Bronchial epithelial cell (primary cell): ENCODE measurements around the gene ALG14. TPM values are rescaled to one million over a fixed set of nuclear protein-coding genes. Genes with fewer than 3 reads are reported as not detected.

Source experiments
- DNase-seq: peaks from one replicate; pipeline ENCODE4 v3.0.0-alpha.2; 2010; ENCODE audit warnings: low read depth
- FAIRE-seq: peaks from 2 replicates; lab custom pipeline; 2011; peaks lifted over from hg19 to GRCh38; lab: Jason Lieb, UNC
- H3K27me3 ChIP-seq: 2 replicates; pipeline ENCODE4 v1.5.1; 2011; ENCODE audit warnings: low read length; ENCODE audit not compliant: control insufficient read depth, insufficient read depth
- H3K36me3 ChIP-seq: 2 replicates; pipeline ENCODE4 v1.5.1; 2011; ENCODE audit warnings: low read length; ENCODE audit not compliant: control insufficient read depth, insufficient read depth
- H3K4me3 ChIP-seq: 2 replicates; pipeline ENCODE4 v1.5.1; 2011; ENCODE audit warnings: mild to moderate bottlenecking, low read depth, low read length, control low read depth
- CTCF ChIP-seq: IDR thresholded peaks from 2 replicates; pipeline ENCODE4 v1.5.1; 2011; ENCODE audit warnings: mild to moderate bottlenecking, moderate library complexity, low read length, control low read depth, inconsistent platforms; ENCODE audit not compliant: insufficient read depth, severe bottlenecking
- total RNA-seq: library from RNA; depleted of rRNA; stranded (reverse); fragments of >200 nt; gene quantifications from 2 replicates; pipeline ENCODE4 v1.2.1, GENCODE V29; 2014

The ALG14 gene
- total RNA-seq, 1 donor from 2014 or later = 0.53 TPM

GRCh38 chr1:95108792-95109191 is 36.0 kb upstream of the ALG14 start:
- DNase-seq (no peak), FAIRE-seq (no peak)
- Histone ChIP-seq H3K36me3 (no peaks in the 10 kb centered on the region), H3K27me3 (no peaks in the 10 kb centered on the region), H3K4me3 (no peak overlapping the region)
- TF ChIP-seq CTCF = no peak

GRCh38 chr1:95098196-95098595 is 25.4 kb upstream of the ALG14 start:
- DNase-seq = no peak
- FAIRE-seq = peak; percentile 90
- no peaks in the 10 kb centered on the region for H3K36me3 ChIP-seq
- no peaks in the 10 kb centered on the region for H3K27me3 ChIP-seq
- TF ChIP-seq CTCF = no peak
- no peak overlapping the region for H3K4me3 ChIP-seq

GRCh38 chr1:95097426-95097825 is 24.7 kb upstream of the ALG14 start:
- TF ChIP-seq CTCF = no peak
- Histone ChIP-seq H3K36me3 (no peaks in the 10 kb centered on the region), H3K4me3 (no peak overlapping the region), H3K27me3 (no peaks in the 10 kb centered on the region)
- FAIRE-seq (no peak), DNase-seq (no peak)

DNA sequence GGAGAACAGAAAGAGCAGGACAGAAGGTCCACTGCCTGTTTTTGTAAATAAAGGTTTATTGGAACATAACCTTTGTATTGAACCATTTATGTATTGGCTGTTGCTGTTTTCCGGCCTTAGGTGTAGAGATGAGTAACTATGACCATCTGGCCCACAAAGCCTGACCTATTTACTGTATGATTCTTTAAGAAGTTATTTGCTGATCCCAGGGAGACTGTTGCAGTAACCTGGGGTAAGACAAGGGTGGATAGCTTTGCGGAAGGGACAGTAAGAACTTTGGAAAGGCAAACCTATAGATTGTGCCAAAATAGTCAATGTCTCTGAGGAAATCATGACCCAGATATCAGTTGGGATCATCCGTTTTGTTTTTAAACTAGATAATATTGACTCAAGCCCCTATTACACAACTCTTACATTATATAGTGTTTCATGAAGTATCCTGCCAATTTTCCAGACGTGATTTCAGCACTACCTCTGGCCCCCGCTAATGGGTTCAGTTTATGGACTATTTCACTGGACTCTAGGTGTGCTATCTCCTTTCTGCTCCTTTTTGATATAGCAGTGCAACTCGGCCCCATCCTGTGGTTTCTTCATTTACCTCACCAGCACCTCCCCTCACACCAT is 23.6 kb upstream of the ALG14 start:
- Histone ChIP-seq H3K27me3 (no peaks in the 10 kb centered on the region), H3K4me3 (no peak overlapping the region), H3K36me3 (no peaks in the 10 kb centered on the region)
- DNase-seq (no peak), FAIRE-seq (no peak)
- no peak for TF ChIP-seq CTCF

DNA sequence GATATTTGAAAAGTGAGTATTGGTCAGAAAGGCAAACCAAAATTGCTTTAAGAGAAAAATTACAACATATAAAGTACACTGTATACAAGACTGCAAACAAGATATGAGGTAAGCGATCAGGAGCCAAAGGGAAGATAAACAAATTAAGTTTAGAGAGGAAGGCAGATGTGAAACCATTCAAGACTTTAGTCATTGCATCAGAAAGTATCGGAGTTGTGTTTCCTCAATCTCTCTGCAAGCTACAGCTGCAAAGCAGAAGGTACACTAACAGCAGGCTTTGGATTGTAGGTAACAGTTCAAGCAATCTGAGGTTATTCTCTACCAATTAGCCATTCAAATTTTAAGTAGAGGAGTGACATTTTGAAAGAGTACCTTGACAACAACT is 23.1 kb upstream of the ALG14 start:
- no peak for TF ChIP-seq CTCF
- Histone ChIP-seq H3K4me3 (no peak overlapping the region), H3K36me3 (no peaks in the 10 kb centered on the region), H3K27me3 (no peaks in the 10 kb centered on the region)
- no peak for FAIRE-seq
- DNase-seq = no peak

GRCh38 chr1:95094923-95095322 is 22.2 kb upstream of the ALG14 start:
- Histone ChIP-seq H3K4me3 (no peak overlapping the region), H3K27me3 (no peaks in the 10 kb centered on the region), H3K36me3 (no peaks in the 10 kb centered on the region)
- FAIRE-seq (no peak), DNase-seq (no peak)
- no peak for TF ChIP-seq CTCF
